Panc1 (cell line): ENCODE data around the gene LRRC1. TPM values are rescaled to one million over a fixed set of nuclear protein-coding genes. Genes with fewer than 3 reads are reported as not detected.

Experiments used
- ATAC-seq: fragments of 200-7000 bp; cut with Tn5 transposase; 2 replicates; pipeline ENCODE4 v1.9.1; 2020; ENCODE audit warnings: mild to moderate bottlenecking, moderate library complexity
- BruUV-seq: library from RNA; stranded (reverse); fragments of 400-500 nt; replicated peaks from 2 replicates; lab custom pipeline; 2021; lab: Mats Ljungman, UMichigan
- CTCF ChIA-PET: fragments of 300-600 bp; sonication (Branson Sonifier 250); formaldehyde crosslinking; loops from one replicate; lab custom pipeline; 2022; ENCODE audit warnings: antibody characterized with exemption; lab: Charles Lee
- POLR2A ChIA-PET: fragments of 300-600 bp; sonication (Branson Sonifier 250); formaldehyde crosslinking; loops from one replicate; lab custom pipeline; 2022; ENCODE audit warnings: antibody characterized with exemption; lab: Charles Lee
- DNase-seq: peaks from one replicate; pipeline ENCODE4 v3.0.0-alpha.2; 2010; ENCODE audit warnings: low read depth, low spot score
- H3K27ac ChIP-seq: 2 replicates; pipeline ENCODE4 v1.5.1; 2011; ENCODE audit warnings: mild to moderate bottlenecking, low read length, inconsistent platforms
- H3K27me3 ChIP-seq: fragments of 200-500 bp; sonication (Bioruptor generic); 2 replicates; pipeline ENCODE4 v1.6.0; 2014; ENCODE audit warnings: low read length, inconsistent platforms; ENCODE audit not compliant: control insufficient read depth, insufficient read depth
- H3K36me3 ChIP-seq: fragments of 200-500 bp; sonication (Bioruptor generic); 2 replicates; pipeline ENCODE4 v1.5.1; 2014; ENCODE audit warnings: inconsistent platforms, mild to moderate bottlenecking, low read length, moderate library complexity; ENCODE audit not compliant: control insufficient read depth, insufficient read depth
- H3K4me1 ChIP-seq: 2 replicates; pipeline ENCODE4 v1.5.1; 2011; ENCODE audit warnings: inconsistent platforms, mild to moderate bottlenecking, low read length, moderate library complexity; ENCODE audit not compliant: control insufficient read depth, insufficient read depth
- H3K4me3 ChIP-seq, 2 experiments: 2 replicates each; pipeline ENCODE4 v1.5.1; 2011 to 2012; ENCODE audit warnings: low read depth in 2 of 2, low read length in 2 of 2, mild to moderate bottlenecking in 2 of 2, inconsistent platforms in 1 of 2, moderate library complexity in 1 of 2
- H3K9me3 ChIP-seq: fragments of 200-500 bp; sonication (Bioruptor generic); 2 replicates; pipeline ENCODE4 v1.5.1; 2014; ENCODE audit warnings: low read depth, mild to moderate bottlenecking, inconsistent platforms, low read length, moderate library complexity; ENCODE audit not compliant: control insufficient read depth, insufficient read depth
- CTCF ChIP-seq: fragments of 450-650 bp; IDR thresholded peaks from 2 replicates; pipeline ENCODE4 v1.5.1; 2017; ENCODE audit warnings: mild to moderate bottlenecking
- POLR2AphosphoS5 ChIP-seq: IDR thresholded peaks from 2 replicates; pipeline ENCODE4 v1.6.1; 2012; ENCODE audit warnings: mild to moderate bottlenecking, low read depth, low read length, moderate library complexity
- REST ChIP-seq, 2 experiments: IDR thresholded peaks; 2 replicates each; pipeline ENCODE4 v1.6.1; 2011 to 2012; ENCODE audit warnings: low read depth in 2 of 2, control low read depth in 1 of 2, low read length in 1 of 2, mild to moderate bottlenecking in 1 of 2, moderate library complexity in 1 of 2; ENCODE audit not compliant: insufficient read depth in 1 of 2
- SIN3A ChIP-seq: IDR thresholded peaks from 2 replicates; pipeline ENCODE4 v1.6.1; 2012; ENCODE audit warnings: low read depth, mild to moderate bottlenecking, low read length, moderate library complexity, borderline replicate concordance; ENCODE audit not compliant: insufficient read depth
- TCF7L2 ChIP-seq: IDR thresholded peaks from 2 replicates; pipeline ENCODE4 v1.6.1; 2011; ENCODE audit warnings: mild to moderate bottlenecking, low read depth, low read length, inconsistent platforms
- in situ Hi-C: cut with HindIII; loops from 2 replicates; pipeline ENCODE4 v1.10.0; 2016; ENCODE audit warnings: low sequenced_read_pairs, low pct_unique_long_range_greater_than_20kb
- intact Hi-C: fragments of 100-400 bp; cut with micrococcal nuclease; formaldehyde crosslinking; loops from one replicate; pipeline ENCODE4 v1.10.0; 2022; ENCODE audit not compliant: unreplicated experiment
- total RNA-seq: library from RNA; stranded (reverse); gene quantifications from one replicate; pipeline ENCODE4 v1.2.1, GENCODE V29; 2021; ENCODE audit not compliant: unreplicated experiment

The LRRC1 gene
- total RNA-seq, 1 experiment from 2014 or later = 13.8 TPM

GRCh38 chr6:53864781-53865180 lies 70.0 kb downstream of the LRRC1 start:
- no TSS peak for BruUV-seq
- in situ Hi-C loops = no loop called here
- TF ChIP-seq TCF7L2 = no peak
- no peak for TF ChIP-seq REST (IDR thresholded peaks at IDR 0.05; ENCODE audit: insufficient read depth in 1 of 2, low read depth in 2 of 2, low read length in 1 of 2)
- no peak for TF ChIP-seq CTCF
- TF ChIP-seq POLR2AphosphoS5 = no peak
- TF ChIP-seq SIN3A = no peak
- ChIA-PET POLR2A (no interaction called here), CTCF (no interaction called here)
- no peak overlapping the region for H3K4me3 ChIP-seq
- ATAC-seq (no peak), DNase-seq (no peak)
- H3K36me3 ChIP-seq = no peaks in the 10 kb centered on the region
- H3K9me3 ChIP-seq = no peaks in the 10 kb centered on the region
- no peaks in the 10 kb centered on the region for H3K27me3 ChIP-seq
- no peak overlapping the region for H3K27ac ChIP-seq
- no peaks in the 10 kb centered on the region; the same call in 1 of the 2 replicates for H3K4me1 ChIP-seq
- intact Hi-C loops = no loop called here

GRCh38 chr6:53866226-53866625 lies 71.4 kb downstream of the LRRC1 start:
- TF ChIP-seq CTCF = 0 out of 2 replicates have a peak, but pooled peaks have one; percentile 8
- no peak for TF ChIP-seq POLR2AphosphoS5
- no peak for TF ChIP-seq TCF7L2
- no peak for TF ChIP-seq REST (IDR thresholded peaks at IDR 0.05; ENCODE audit: insufficient read depth in 1 of 2, low read depth in 2 of 2, low read length in 1 of 2)
- POLR2A ChIA-PET = no interaction called here
- no peaks in the 10 kb centered on the region for H3K27me3 ChIP-seq
- in situ Hi-C loops (no loop called here), intact Hi-C loops (no loop called here)
- DNase-seq = no peak
- no peaks in the 10 kb centered on the region for H3K9me3 ChIP-seq
- BruUV-seq = no TSS peak
- no peaks in the 10 kb centered on the region for H3K36me3 ChIP-seq
- ATAC-seq = no peak
- H3K4me3 ChIP-seq = no peak overlapping the region
- H3K4me1 ChIP-seq = no peaks in the 10 kb centered on the region; the same call in 1 of the 2 replicates
- H3K27ac ChIP-seq = no peak overlapping the region
- CTCF ChIA-PET = no interaction called here
